HEK293 (cell line): ENCODE results near the gene ATP2A3.

ENCODE experiments used
- BCL11B ChIP-seq: fragments of 450-650 bp; formaldehyde crosslinking; IDR thresholded peaks from 2 replicates; pipeline ENCODE4 v1.5.1; 2016; ENCODE audit warnings: low read depth, missing biosample characterization, missing genetic modification characterization
- OSR2 ChIP-seq: fragments of 450-650 bp; formaldehyde crosslinking; IDR thresholded peaks from 2 replicates; pipeline ENCODE4 v1.5.1; 2016; ENCODE audit warnings: missing biosample characterization, missing genetic modification characterization
- PRDM1 ChIP-seq: fragments of 450-650 bp; formaldehyde crosslinking; IDR thresholded peaks from 2 replicates; pipeline ENCODE4; 2016; ENCODE audit warnings: missing biosample characterization, missing genetic modification characterization
- PRDM10 ChIP-seq: fragments of 450-650 bp; formaldehyde crosslinking; IDR thresholded peaks from 2 replicates; pipeline ENCODE4 v1.5.1; 2016; ENCODE audit warnings: missing biosample characterization, missing genetic modification characterization
- SP3 ChIP-seq: fragments of 450-650 bp; formaldehyde crosslinking; IDR thresholded peaks from 2 replicates; pipeline ENCODE4 v1.5.1; 2016; ENCODE audit warnings: missing biosample characterization, missing genetic modification characterization
- ZIC2 ChIP-seq: fragments of 450-650 bp; formaldehyde crosslinking; IDR thresholded peaks from 2 replicates; pipeline ENCODE4 v1.5.1; 2016; ENCODE audit warnings: missing biosample characterization, missing genetic modification characterization
- ZNF146 ChIP-seq: fragments of 450-650 bp; formaldehyde crosslinking; IDR thresholded peaks from 2 replicates; pipeline ENCODE4 v1.5.1; 2016; ENCODE audit warnings: missing biosample characterization, missing genetic modification characterization
- ZNF211 ChIP-seq: fragments of 450-650 bp; formaldehyde crosslinking; IDR thresholded peaks from 2 replicates; pipeline ENCODE4 v1.5.1; 2016; ENCODE audit warnings: low read depth, missing biosample characterization, missing genetic modification characterization
- ZNF23 ChIP-seq: fragments of 450-650 bp; formaldehyde crosslinking; IDR thresholded peaks from 2 replicates; pipeline ENCODE4 v1.5.1; 2016; ENCODE audit warnings: missing biosample characterization, missing genetic modification characterization, borderline replicate concordance
- ZNF26 ChIP-seq: fragments of 450-650 bp; formaldehyde crosslinking; IDR thresholded peaks from 2 replicates; pipeline ENCODE4 v1.5.1; 2016; ENCODE audit warnings: missing biosample characterization, missing genetic modification characterization
- ZNF280D ChIP-seq: fragments of 450-650 bp; formaldehyde crosslinking; IDR thresholded peaks from 2 replicates; pipeline ENCODE4 v1.5.1; 2016; ENCODE audit warnings: missing biosample characterization, missing genetic modification characterization
- ZNF362 ChIP-seq: fragments of 450-650 bp; formaldehyde crosslinking; IDR thresholded peaks from 2 replicates; pipeline ENCODE4 v1.5.1; 2016; ENCODE audit warnings: missing biosample characterization, missing genetic modification characterization
- ZNF394 ChIP-seq: fragments of 450-650 bp; formaldehyde crosslinking; IDR thresholded peaks from 2 replicates; pipeline ENCODE4 v1.5.1; 2016; ENCODE audit warnings: missing biosample characterization, missing genetic modification characterization, mild to moderate bottlenecking, moderate library complexity, borderline replicate concordance
- ZNF404 ChIP-seq: fragments of 450-650 bp; formaldehyde crosslinking; IDR thresholded peaks from 2 replicates; pipeline ENCODE4 v1.5.1; 2017; ENCODE audit warnings: missing biosample characterization, missing genetic modification characterization
- ZNF561 ChIP-seq: fragments of 450-650 bp; IDR thresholded peaks from 2 replicates; pipeline ENCODE4 v1.5.1; 2018; ENCODE audit warnings: missing biosample characterization, missing genetic modification characterization, borderline replicate concordance
- ZSCAN18 ChIP-seq: fragments of 450-650 bp; formaldehyde crosslinking; IDR thresholded peaks from 2 replicates; pipeline ENCODE4 v1.5.1; 2016; ENCODE audit warnings: missing biosample characterization, missing genetic modification characterization
- ZXDB ChIP-seq: fragments of 450-650 bp; formaldehyde crosslinking; IDR thresholded peaks from 2 replicates; pipeline ENCODE4 v1.5.1; 2016; ENCODE audit warnings: missing biosample characterization, missing genetic modification characterization

Gene ATP2A3

GRCh38 chr17:3965118-3965800 lies 1.0 kb upstream of the ATP2A3 start (continued):
- TF ChIP-seq ZIC2 (tag by site-specific recombination) (0 out of 2 replicates have a peak, but pooled peaks have one; percentile 9), ZNF146 (no peak), PRDM1 (no peak), ZNF23 (tag by site-specific recombination) (no peak), PRDM10 (tag by site-specific recombination) (peak; percentile 93), BCL11B (no peak), ZNF394 (tag by site-specific recombination) (no peak), OSR2 (tag by site-specific recombination) (no peak), ZSCAN18 (tag by site-specific recombination) (no peak), ZNF561 (tag by site-specific recombination) (no peak), ZNF26 (tag by site-specific recombination) (no peak), ZNF280D (tag by site-specific recombination) (no peak), ZXDB (no peak), ZNF211 (tag by site-specific recombination) (no peak), ZNF362 (no peak), SP3 (peak; percentile 28; the same call in 1 of the 2 replicates), ZNF404 (tag by site-specific recombination) (no peak)
